Measurements from ENCODE around the gene NALCN. TPM values are rescaled to one million over a fixed set of nuclear protein-coding genes. Genes with fewer than 3 reads are reported as not detected.
A peak's percentile ranks its signal among the peaks of the same experiment; 100 is the strongest.

The NALCN gene
- total RNA-seq, 2 donors from 2014 or later, result 26.9 to 28.6 TPM

DNA sequence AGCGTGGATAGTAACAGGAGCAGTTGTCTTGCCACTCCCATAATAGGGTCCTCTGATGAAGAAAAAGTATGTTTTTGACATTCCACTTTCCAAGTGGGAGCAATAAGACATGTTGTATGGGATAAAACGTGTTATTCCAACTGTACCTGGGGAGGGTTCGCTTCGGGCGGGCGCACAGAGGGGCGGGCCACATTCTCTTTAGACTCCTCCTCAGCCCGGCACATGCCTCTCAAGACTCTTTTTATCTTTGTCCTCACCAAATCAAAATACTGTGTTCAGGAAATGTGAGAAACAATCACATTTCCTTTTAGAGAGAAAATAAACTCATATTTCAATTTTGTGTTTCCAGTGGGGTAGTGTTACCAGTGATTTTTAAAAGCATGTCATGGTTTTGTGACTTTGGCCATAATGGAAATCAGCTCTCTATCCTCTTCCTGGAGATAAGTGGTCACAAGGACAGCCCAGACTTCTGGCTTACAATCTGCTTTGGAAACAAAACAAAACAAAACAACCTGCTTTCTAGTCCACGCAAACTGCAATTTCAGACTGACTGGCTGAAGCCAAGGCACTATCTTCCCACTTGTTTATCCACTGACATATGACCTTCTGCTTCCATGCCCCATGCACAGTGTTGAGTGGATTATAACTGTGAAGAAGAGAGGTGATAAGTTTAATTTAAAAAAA, 276.1 kb downstream of the NALCN start:
- H3K9me3 ChIP-seq, result no peaks in the 10 kb centered on the region
- no peaks in the 10 kb centered on the region for H3K27me3 ChIP-seq (replicated peaks; ENCODE audit: insufficient read depth)
- no peak overlapping the region for H3K27ac ChIP-seq
- H3K4me3 ChIP-seq, result no peak overlapping the region
- H3K4me1 ChIP-seq (ENCODE audit: control insufficient read depth in 1 of 2, low read depth in 2 of 2), result no peaks in the 10 kb centered on the region
- ATAC-seq (ENCODE audit: insufficient number of reproducible peaks, low FRiP score, low read depth) (no peak), DNase-seq (ENCODE audit: low spot score) (no peak)
- H3K36me3 ChIP-seq, result no peaks in the 10 kb centered on the region
- no peak for TF ChIP-seq CTCF (IDR thresholded peaks at IDR 0.05)

- no peaks in the 10 kb centered on the region for H3K36me3 ChIP-seq
- DNase-seq (ENCODE audit: low spot score), result no peak
- H3K4me3 ChIP-seq, result no peak overlapping the region
- H3K27ac ChIP-seq, result no peak overlapping the region
- H3K9me3 ChIP-seq, result no peaks in the 10 kb centered on the region
- H3K27me3 ChIP-seq (replicated peaks; ENCODE audit: insufficient read depth), result no peaks in the 10 kb centered on the region
- TF ChIP-seq CTCF (IDR thresholded peaks at IDR 0.05), result no peak
- ATAC-seq (ENCODE audit: insufficient number of reproducible peaks, low FRiP score, low read depth), result no peak
- H3K4me1 ChIP-seq (ENCODE audit: control insufficient read depth in 1 of 2, low read depth in 2 of 2), result no peaks in the 10 kb centered on the region
These were observed 277.2 kb downstream of the NALCN start for GRCh38 chr13:101139081-101139480.

GRCh38 chr13:101127741-101128353, 288.5 kb downstream of the NALCN start:
- no peaks in the 10 kb centered on the region for H3K9me3 ChIP-seq
- ATAC-seq (ENCODE audit: insufficient number of reproducible peaks, low FRiP score, low read depth) (no peak), DNase-seq (ENCODE audit: low spot score) (no peak)
- peak; percentile 52 for TF ChIP-seq CTCF (IDR thresholded peaks at IDR 0.05)
- H3K4me1 ChIP-seq (ENCODE audit: control insufficient read depth in 1 of 2, low read depth in 2 of 2), result no peaks in the 10 kb centered on the region
- H3K27ac ChIP-seq, result no peak overlapping the region
- H3K4me3 ChIP-seq, result no peak overlapping the region
- no peaks in the 10 kb centered on the region for H3K27me3 ChIP-seq (replicated peaks; ENCODE audit: insufficient read depth)
- peaks cover 4% of the 10 kb centered on the region for H3K36me3 ChIP-seq

- ATAC-seq (ENCODE audit: insufficient number of reproducible peaks, low FRiP score, low read depth) (no peak), DNase-seq (ENCODE audit: low spot score) (no peak)
- H3K27ac ChIP-seq, result no peak overlapping the region
- H3K4me1 ChIP-seq (ENCODE audit: control insufficient read depth in 1 of 2, low read depth in 2 of 2), result no peaks in the 10 kb centered on the region
- no peaks in the 10 kb centered on the region for H3K9me3 ChIP-seq
- H3K27me3 ChIP-seq (replicated peaks; ENCODE audit: insufficient read depth), result no peaks in the 10 kb centered on the region
- no peak for TF ChIP-seq CTCF (IDR thresholded peaks at IDR 0.05)
- no peak overlapping the region for H3K4me3 ChIP-seq
- H3K36me3 ChIP-seq, result peaks cover 4% of the 10 kb centered on the region
These were observed 293.3 kb downstream of the NALCN start for GRCh38 chr13:101123028-101123427.

- ATAC-seq (ENCODE audit: insufficient number of reproducible peaks, low FRiP score, low read depth) (no peak), DNase-seq (ENCODE audit: low spot score) (no peak)
- H3K9me3 ChIP-seq, result no peaks in the 10 kb centered on the region
- H3K4me3 ChIP-seq, result no peak overlapping the region
- no peak overlapping the region for H3K27ac ChIP-seq
- H3K4me1 ChIP-seq (ENCODE audit: control insufficient read depth in 1 of 2, low read depth in 2 of 2), result no peaks in the 10 kb centered on the region
- H3K27me3 ChIP-seq (replicated peaks; ENCODE audit: insufficient read depth), result no peaks in the 10 kb centered on the region
- TF ChIP-seq CTCF (IDR thresholded peaks at IDR 0.05), result no peak
- peaks cover 4% of the 10 kb centered on the region for H3K36me3 ChIP-seq
These were observed 294.7 kb downstream of the NALCN start for GRCh38 chr13:101121608-101122007.
